ENCODE measurements around the gene DZIP1. TPM values are rescaled to one million over a fixed set of nuclear protein-coding genes. Genes with fewer than 3 reads are reported as not detected.

Gene DZIP1
- total RNA-seq, 1 experiment from 2014 or later = 31.0 TPM

DNA sequence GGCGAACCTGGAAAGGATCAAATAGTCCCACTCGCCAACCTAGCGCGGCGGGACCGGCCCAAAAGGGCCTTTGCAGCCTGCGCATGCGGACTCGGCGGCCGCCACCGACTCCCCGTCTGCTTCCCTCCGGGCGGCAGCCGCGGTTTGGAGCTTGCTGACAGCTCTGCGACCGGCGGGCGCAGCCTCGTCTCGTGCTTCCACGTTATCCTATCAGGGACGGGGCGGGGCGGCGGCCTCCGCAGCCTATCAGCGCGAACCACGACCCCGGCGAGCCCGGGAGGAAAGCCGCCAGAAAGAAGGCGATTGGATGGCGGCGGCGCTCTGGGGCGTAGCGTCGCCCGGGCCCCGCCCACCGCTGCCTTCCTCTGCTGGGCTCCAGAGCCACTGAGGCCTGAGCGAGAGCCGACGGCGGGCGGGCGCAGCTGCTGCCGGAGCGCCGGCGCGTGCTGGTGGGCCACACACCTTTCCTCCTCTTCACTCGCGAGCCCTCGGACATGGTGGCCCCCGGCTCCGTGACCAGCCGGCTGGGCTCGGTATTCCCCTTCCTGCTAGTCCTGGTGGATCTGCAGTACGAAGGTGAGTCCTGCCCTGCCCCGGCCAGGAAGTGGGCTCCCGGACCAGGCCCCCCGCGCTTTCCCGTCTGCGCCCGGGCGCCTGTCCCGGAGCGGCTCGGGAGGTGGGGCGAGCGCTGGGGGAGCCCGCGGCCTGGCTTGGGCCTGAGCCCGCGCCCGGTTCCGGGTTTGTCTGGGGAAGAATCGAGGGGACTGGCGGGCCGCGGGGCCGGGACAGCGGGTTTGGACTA, 32.5 kb upstream of the DZIP1 start, which contains the start of gene DNAJC3 (continued):
- TF ChIP-seq, protein P1, sequence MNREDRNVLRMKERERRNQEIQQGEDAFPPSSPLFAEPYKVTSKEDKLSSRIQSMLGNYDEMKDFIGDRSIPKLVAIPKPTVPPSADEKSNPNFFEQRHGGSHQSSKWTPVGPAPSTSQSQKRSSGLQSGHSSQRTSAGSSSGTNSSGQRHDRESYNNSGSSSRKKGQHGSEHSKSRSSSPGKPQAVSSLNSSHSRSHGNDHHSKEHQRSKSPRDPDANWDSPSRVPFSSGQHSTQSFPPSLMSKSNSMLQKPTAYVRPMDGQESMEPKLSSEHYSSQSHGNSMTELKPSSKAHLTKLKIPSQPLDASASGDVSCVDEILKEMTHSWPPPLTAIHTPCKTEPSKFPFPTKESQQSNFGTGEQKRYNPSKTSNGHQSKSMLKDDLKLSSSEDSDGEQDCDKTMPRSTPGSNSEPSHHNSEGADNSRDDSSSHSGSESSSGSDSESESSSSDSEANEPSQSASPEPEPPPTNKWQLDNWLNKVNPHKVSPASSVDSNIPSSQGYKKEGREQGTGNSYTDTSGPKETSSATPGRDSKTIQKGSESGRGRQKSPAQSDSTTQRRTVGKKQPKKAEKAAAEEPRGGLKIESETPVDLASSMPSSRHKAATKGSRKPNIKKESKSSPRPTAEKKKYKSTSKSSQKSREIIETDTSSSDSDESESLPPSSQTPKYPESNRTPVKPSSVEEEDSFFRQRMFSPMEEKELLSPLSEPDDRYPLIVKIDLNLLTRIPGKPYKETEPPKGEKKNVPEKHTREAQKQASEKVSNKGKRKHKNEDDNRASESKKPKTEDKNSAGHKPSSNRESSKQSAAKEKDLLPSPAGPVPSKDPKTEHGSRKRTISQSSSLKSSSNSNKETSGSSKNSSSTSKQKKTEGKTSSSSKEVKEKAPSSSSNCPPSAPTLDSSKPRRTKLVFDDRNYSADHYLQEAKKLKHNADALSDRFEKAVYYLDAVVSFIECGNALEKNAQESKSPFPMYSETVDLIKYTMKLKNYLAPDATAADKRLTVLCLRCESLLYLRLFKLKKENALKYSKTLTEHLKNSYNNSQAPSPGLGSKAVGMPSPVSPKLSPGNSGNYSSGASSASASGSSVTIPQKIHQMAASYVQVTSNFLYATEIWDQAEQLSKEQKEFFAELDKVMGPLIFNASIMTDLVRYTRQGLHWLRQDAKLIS (CRISPR knock-in tag; IDR thresholded peaks at IDR 0.05; ENCODE audit: borderline replicate concordance) = peak; percentile 78
- TF ChIP-seq SP1 (CRISPR knock-in tag; conservative IDR thresholded peaks at IDR 0.05) (peak; percentile 93), CBFB (CRISPR knock-in tag; IDR thresholded peaks at IDR 0.05; ENCODE audit: low read depth) (peak; percentile 86; the same call in 1 of the 2 replicates), EMX1 (CRISPR knock-in tag; IDR thresholded peaks at IDR 0.05) (no peak), CREM (CRISPR knock-in tag; IDR thresholded peaks at IDR 0.05) (peak; percentile 71; the same call in 1 of the 2 replicates)
- TF ChIP-seq, protein P2, sequence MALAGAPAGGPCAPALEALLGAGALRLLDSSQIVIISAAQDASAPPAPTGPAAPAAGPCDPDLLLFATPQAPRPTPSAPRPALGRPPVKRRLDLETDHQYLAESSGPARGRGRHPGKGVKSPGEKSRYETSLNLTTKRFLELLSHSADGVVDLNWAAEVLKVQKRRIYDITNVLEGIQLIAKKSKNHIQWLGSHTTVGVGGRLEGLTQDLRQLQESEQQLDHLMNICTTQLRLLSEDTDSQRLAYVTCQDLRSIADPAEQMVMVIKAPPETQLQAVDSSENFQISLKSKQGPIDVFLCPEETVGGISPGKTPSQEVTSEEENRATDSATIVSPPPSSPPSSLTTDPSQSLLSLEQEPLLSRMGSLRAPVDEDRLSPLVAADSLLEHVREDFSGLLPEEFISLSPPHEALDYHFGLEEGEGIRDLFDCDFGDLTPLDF (CRISPR knock-in tag; IDR thresholded peaks at IDR 0.05) = peak; percentile 91

DNA sequence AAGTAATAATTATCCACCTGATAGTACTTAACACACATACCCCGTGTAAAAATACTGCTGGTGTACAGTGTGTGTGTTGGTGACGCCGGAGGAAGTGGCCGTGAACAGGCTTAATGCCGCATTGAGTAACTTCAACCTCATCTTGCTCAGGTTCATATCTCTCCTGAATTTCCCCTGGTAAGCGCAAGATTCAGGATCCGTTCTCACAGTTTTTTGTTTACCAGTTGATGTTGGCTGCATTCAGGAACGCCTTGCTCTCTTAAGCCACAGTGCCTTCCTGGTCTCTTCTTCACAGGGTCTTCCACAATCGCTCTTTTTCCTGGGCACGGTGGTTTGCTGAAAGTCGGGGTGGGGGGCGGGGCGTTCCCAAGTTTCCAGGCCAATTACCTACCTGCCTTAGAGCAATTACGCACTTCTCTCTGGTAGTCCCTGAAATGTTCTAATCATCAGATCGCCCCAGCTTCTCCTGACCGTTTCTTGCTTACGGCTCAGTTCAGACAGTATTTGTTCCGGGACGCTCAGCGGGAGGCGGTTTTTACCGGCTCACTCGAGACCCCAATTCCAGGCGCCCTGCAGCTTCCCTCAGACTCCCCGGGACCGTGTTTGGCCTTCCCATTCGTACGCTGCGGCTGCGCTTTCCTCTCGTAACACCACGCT, 31.7 kb upstream of the DZIP1 start:
- ATAC-seq (peak; percentile 11), DNase-seq (ENCODE audit: low spot score) (no peak)
- POLR2A ChIA-PET = interaction anchor here (0.7 to 1.6 kb wide), 5 partner anchors 32 to 374 kb away, joined by 3 to 17 read pairs (median 3); partner anchors contain the start of gene DZIP1
- Mint-ChIP-seq H3K36me3 (peaks cover 10% of the 10 kb centered on the region), H3K27ac (peak overlapping the region; percentile 95), H3K27me3 (ENCODE audit: low read depth) (no peaks in the 10 kb centered on the region), H3K9me3 (peaks cover 8% of the 10 kb centered on the region), H3K4me1 (peaks cover 34% of the 10 kb centered on the region), H3K4me3 (peak overlapping the region; percentile 84)
- CTCF ChIA-PET = interaction anchor here (0.8 to 1.6 kb wide), 5 partner anchors 33 to 304 kb away, joined by 3 to 9 read pairs (median 3); no protein-coding TSS in a partner anchor
- TF ChIP-seq FOXK1 (CRISPR knock-in tag; IDR thresholded peaks at IDR 0.05) (no peak), SMAD4 (CRISPR knock-in tag; IDR thresholded peaks at IDR 0.05) (0 out of 2 replicates have a peak, but pooled peaks have one; percentile 15), MXD4 (CRISPR knock-in tag; IDR thresholded peaks at IDR 0.05; ENCODE audit: borderline replicate concordance) (no peak), TEAD4 (CRISPR knock-in tag; IDR thresholded peaks at IDR 0.05) (peak; percentile 74), GABPB1 (CRISPR knock-in tag; IDR thresholded peaks at IDR 0.05) (peak; percentile 25; the same call in 1 of the 2 replicates), ZNF219 (CRISPR knock-in tag; IDR thresholded peaks at IDR 0.05; ENCODE audit: borderline replicate concordance) (0 out of 2 replicates have a peak, but pooled peaks have one; percentile 32), ZNF396 (CRISPR knock-in tag; IDR thresholded peaks at IDR 0.05; ENCODE audit: borderline replicate concordance) (no peak)
- TF ChIP-seq, protein P3, sequence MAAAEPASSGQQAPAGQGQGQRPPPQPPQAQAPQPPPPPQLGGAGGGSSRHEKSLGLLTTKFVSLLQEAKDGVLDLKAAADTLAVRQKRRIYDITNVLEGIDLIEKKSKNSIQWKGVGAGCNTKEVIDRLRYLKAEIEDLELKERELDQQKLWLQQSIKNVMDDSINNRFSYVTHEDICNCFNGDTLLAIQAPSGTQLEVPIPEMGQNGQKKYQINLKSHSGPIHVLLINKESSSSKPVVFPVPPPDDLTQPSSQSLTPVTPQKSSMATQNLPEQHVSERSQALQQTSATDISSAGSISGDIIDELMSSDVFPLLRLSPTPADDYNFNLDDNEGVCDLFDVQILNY (CRISPR knock-in tag; IDR thresholded peaks at IDR 0.05) = no peak
- TF ChIP-seq, protein P4, sequence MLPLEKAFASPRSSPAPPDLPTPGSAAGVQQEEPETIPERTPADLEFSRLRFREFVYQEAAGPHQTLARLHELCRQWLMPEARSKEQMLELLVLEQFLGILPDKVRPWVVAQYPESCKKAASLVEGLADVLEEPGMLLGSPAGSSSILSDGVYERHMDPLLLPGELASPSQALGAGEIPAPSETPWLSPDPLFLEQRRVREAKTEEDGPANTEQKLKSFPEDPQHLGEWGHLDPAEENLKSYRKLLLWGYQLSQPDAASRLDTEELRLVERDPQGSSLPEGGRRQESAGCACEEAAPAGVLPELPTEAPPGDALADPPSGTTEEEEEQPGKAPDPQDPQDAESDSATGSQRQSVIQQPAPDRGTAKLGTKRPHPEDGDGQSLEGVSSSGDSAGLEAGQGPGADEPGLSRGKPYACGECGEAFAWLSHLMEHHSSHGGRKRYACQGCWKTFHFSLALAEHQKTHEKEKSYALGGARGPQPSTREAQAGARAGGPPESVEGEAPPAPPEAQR (CRISPR knock-in tag; IDR thresholded peaks at IDR 0.05) = no peak
- TF ChIP-seq, protein P5, sequence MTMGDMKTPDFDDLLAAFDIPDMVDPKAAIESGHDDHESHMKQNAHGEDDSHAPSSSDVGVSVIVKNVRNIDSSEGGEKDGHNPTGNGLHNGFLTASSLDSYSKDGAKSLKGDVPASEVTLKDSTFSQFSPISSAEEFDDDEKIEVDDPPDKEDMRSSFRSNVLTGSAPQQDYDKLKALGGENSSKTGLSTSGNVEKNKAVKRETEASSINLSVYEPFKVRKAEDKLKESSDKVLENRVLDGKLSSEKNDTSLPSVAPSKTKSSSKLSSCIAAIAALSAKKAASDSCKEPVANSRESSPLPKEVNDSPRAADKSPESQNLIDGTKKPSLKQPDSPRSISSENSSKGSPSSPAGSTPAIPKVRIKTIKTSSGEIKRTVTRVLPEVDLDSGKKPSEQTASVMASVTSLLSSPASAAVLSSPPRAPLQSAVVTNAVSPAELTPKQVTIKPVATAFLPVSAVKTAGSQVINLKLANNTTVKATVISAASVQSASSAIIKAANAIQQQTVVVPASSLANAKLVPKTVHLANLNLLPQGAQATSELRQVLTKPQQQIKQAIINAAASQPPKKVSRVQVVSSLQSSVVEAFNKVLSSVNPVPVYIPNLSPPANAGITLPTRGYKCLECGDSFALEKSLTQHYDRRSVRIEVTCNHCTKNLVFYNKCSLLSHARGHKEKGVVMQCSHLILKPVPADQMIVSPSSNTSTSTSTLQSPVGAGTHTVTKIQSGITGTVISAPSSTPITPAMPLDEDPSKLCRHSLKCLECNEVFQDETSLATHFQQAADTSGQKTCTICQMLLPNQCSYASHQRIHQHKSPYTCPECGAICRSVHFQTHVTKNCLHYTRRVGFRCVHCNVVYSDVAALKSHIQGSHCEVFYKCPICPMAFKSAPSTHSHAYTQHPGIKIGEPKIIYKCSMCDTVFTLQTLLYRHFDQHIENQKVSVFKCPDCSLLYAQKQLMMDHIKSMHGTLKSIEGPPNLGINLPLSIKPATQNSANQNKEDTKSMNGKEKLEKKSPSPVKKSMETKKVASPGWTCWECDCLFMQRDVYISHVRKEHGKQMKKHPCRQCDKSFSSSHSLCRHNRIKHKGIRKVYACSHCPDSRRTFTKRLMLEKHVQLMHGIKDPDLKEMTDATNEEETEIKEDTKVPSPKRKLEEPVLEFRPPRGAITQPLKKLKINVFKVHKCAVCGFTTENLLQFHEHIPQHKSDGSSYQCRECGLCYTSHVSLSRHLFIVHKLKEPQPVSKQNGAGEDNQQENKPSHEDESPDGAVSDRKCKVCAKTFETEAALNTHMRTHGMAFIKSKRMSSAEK (CRISPR knock-in tag; IDR thresholded peaks at IDR 0.05; ENCODE audit: borderline replicate concordance) = no peak
- TF ChIP-seq, protein P6, sequence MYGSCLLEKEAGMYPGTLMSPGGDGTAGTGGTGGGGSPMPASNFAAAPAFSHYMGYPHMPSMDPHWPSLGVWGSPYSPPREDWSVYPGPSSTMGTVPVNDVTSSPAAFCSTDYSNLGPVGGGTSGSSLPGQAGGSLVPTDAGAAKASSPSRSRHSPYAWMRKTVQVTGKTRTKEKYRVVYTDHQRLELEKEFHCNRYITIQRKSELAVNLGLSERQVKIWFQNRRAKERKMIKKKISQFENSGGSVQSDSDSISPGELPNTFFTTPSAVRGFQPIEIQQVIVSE (CRISPR knock-in tag; IDR thresholded peaks at IDR 0.05; ENCODE audit: borderline replicate concordance) = no peak
